ENCODE results near the gene CLEC16A. TPM values are rescaled to one million over a fixed set of nuclear protein-coding genes. Genes with fewer than 3 reads are reported as not detected.

Gene CLEC16A
- polyA plus RNA-seq, 3 donors, result 3.4 to 12.0 (median 5.8) TPM

DNA sequence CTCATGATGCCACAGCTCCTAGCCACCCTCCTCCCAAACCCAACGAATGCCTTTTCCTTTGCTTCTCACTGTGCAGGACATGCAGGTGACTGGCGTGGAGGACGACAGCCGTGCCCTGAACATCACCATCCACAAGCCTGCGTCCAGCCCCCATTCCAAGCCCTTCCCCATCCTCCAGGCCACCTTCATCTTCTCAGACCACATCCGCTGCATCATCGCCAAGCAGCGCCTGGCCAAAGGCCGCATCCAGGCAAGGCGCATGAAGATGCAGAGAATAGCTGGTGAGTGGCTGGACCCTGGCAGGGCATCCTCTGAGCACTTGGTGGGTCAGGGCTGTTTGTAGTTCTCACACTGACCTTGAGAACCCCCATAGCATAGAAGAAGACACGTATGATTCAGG is 179.3 kb downstream of the CLEC16A start:
- Histone ChIP-seq H3K9me3 (replicated peaks in 1 of 2; ENCODE audit: control insufficient read depth in 1 of 2, insufficient read depth in 1 of 2, low read length in 2 of 2) (no peaks in the 10 kb centered on the region), H3K27me3 (ENCODE audit: control insufficient read depth in 2 of 2, insufficient read depth in 2 of 2, low read length in 2 of 2) (no peaks in the 10 kb centered on the region), H3K36me3 (replicated peaks in 1 of 2; ENCODE audit: control insufficient read depth in 1 of 2, insufficient read depth in 2 of 2, low read length in 2 of 2) (peaks cover 42 to 82% of the 10 kb centered on the region in 2 donors), H3K79me2 (ENCODE audit: insufficient read depth, low read length) (no peaks in the 10 kb centered on the region), H3K4me1 (ENCODE audit: control insufficient read depth in 1 of 2, insufficient read depth in 2 of 2, low read length in 2 of 2) (peaks cover 4% of the 10 kb centered on the region in 2 donors), H3K4me3 (replicated peaks in 1 of 3; ENCODE audit: low read depth in 2 of 3, low read length in 3 of 3) (no peak overlapping the region), H4K20me1 (ENCODE audit: insufficient read depth, low read length) (no peaks in the 10 kb centered on the region), H3K27ac (ENCODE audit: low read depth in 1 of 2, low read length in 2 of 2) (no peak overlapping the region), H3K9ac (ENCODE audit: insufficient read depth, low read length, poor library complexity, severe bottlenecking) (no peak overlapping the region), H3K4me2 (replicated peaks; ENCODE audit: extremely low read depth, low read length, poor library complexity, severe bottlenecking) (no peak overlapping the region), H2AFZ (ENCODE audit: insufficient read depth, low read depth, low read length, poor library complexity, severe bottlenecking) (no peak overlapping the region)
- no peak for DNase-seq
- Mint-ChIP-seq H3K4me3 (no peak overlapping the region), H3K27ac (no peak overlapping the region), H3K36me3 (peaks cover 71 to 88% of the 10 kb centered on the region in 2 donors), H3K27me3 (ENCODE audit: low read depth in 3 of 3) (peaks cover 0 to 1% (median 0%) of the 10 kb centered on the region in 3 donors), H3K9me3 (peaks cover 0 to 1% (median 0%) of the 10 kb centered on the region in 7 donors), H3K4me1 (peaks cover 14% of the 10 kb centered on the region)
- 96% methylated on average over 5 of the region's 11 CpGs for WGBS (ENCODE audit: insufficient coverage)
- TF ChIP-seq, protein P1, sequence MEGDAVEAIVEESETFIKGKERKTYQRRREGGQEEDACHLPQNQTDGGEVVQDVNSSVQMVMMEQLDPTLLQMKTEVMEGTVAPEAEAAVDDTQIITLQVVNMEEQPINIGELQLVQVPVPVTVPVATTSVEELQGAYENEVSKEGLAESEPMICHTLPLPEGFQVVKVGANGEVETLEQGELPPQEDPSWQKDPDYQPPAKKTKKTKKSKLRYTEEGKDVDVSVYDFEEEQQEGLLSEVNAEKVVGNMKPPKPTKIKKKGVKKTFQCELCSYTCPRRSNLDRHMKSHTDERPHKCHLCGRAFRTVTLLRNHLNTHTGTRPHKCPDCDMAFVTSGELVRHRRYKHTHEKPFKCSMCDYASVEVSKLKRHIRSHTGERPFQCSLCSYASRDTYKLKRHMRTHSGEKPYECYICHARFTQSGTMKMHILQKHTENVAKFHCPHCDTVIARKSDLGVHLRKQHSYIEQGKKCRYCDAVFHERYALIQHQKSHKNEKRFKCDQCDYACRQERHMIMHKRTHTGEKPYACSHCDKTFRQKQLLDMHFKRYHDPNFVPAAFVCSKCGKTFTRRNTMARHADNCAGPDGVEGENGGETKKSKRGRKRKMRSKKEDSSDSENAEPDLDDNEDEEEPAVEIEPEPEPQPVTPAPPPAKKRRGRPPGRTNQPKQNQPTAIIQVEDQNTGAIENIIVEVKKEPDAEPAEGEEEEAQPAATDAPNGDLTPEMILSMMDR (IDR thresholded peaks at IDR 0.05), result no peak
- intact Hi-C loops (cut with micrococcal nuclease), result no loop called here

- Histone ChIP-seq H3K9ac (ENCODE audit: insufficient read depth, low read length, poor library complexity, severe bottlenecking) (no peak overlapping the region), H4K20me1 (ENCODE audit: insufficient read depth, low read length) (no peaks in the 10 kb centered on the region), H3K27me3 (ENCODE audit: control insufficient read depth in 2 of 2, insufficient read depth in 2 of 2, low read length in 2 of 2) (no peaks in the 10 kb centered on the region), H3K79me2 (ENCODE audit: insufficient read depth, low read length) (no peaks in the 10 kb centered on the region), H3K9me3 (replicated peaks in 1 of 2; ENCODE audit: control insufficient read depth in 1 of 2, insufficient read depth in 1 of 2, low read length in 2 of 2) (no peaks in the 10 kb centered on the region), H2AFZ (ENCODE audit: insufficient read depth, low read depth, low read length, poor library complexity, severe bottlenecking) (no peak overlapping the region), H3K36me3 (replicated peaks in 1 of 2; ENCODE audit: control insufficient read depth in 1 of 2, insufficient read depth in 2 of 2, low read length in 2 of 2) (peaks cover 46 to 86% of the 10 kb centered on the region in 2 donors), H3K27ac (ENCODE audit: low read depth in 1 of 2, low read length in 2 of 2) (no peak overlapping the region), H3K4me3 (replicated peaks in 1 of 3; ENCODE audit: low read depth in 2 of 3, low read length in 3 of 3) (no peak overlapping the region), H3K4me2 (replicated peaks; ENCODE audit: extremely low read depth, low read length, poor library complexity, severe bottlenecking) (no peak overlapping the region), H3K4me1 (ENCODE audit: control insufficient read depth in 1 of 2, insufficient read depth in 2 of 2, low read length in 2 of 2) (peaks cover 5 to 7% of the 10 kb centered on the region in 2 donors)
- Mint-ChIP-seq H3K4me3 (no peak overlapping the region), H3K36me3 (peaks cover 78 to 93% of the 10 kb centered on the region in 2 donors), H3K27me3 (ENCODE audit: low read depth in 3 of 3) (peaks cover 0 to 4% (median 4%) of the 10 kb centered on the region in 3 donors), H3K9me3 (peaks cover 0 to 1% (median 0%) of the 10 kb centered on the region in 7 donors), H3K4me1 (peaks cover 19% of the 10 kb centered on the region), H3K27ac (no peak overlapping the region)
- TF ChIP-seq, protein P1 (IDR thresholded peaks at IDR 0.05), result no peak
- no peak for DNase-seq
- 98% methylated on average over 7 of the region's 17 CpGs for WGBS (ENCODE audit: insufficient coverage)
- intact Hi-C loops (cut with micrococcal nuclease), result no loop called here
These were observed 181.6 kb downstream of the CLEC16A start for GRCh38 chr16:11125936-11126335.

All from CD14-positive monocyte (primary cell).